Measurements from ENCODE around the gene FOXN4.

FOXN4 gene

DNA sequence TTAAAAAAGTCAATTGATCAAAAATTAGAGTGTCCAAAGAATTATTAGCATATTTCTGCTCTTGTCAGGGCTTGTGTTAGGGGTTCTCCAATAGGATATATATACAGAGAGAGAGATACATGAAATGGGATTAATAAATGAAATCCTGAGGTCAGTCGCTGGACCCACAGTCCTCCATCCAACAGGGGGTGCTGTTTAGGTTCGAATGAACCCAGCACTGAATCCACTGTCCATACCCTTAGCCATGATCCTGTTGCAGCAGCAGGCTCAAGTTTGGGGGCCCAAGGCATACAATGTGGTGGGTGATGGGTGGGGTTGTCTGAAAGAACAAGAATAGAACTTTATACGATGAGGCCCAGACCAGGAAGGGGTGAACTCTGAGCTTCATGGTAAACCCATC, 37.8 kb upstream of the FOXN4 start:
- Histone ChIP-seq H3K79me2 (ENCODE audit: insufficient read depth, low read length) (no peaks in the 10 kb centered on the region), H3K9ac (ENCODE audit: low read length) (no peak overlapping the region), H3K4me2 (ENCODE audit: low read length) (no peak overlapping the region), H3K9me2 (ENCODE audit: low read depth, low read length) (no peaks in the 10 kb centered on the region), H3K36me3 (ENCODE audit: insufficient read depth, low read length) (no peaks in the 10 kb centered on the region), H3K27me3 (ENCODE audit: insufficient read depth, low read length) (no peaks in the 10 kb centered on the region), H3K27ac (ENCODE audit: low read depth, low read length, poor library complexity, severe bottlenecking) (no peak overlapping the region), H3F3A (ENCODE audit: insufficient read depth, low read length) (no peaks in the 10 kb centered on the region), H3K9me3 (ENCODE audit: low read length) (no peaks in the 10 kb centered on the region), H2AFZ (ENCODE audit: low read length) (no peak overlapping the region), H4K20me1 (ENCODE audit: insufficient read depth, low read length) (no peaks in the 10 kb centered on the region), H3K4me3 (ENCODE audit: low read depth, low read length, poor library complexity, severe bottlenecking) (no peak overlapping the region), H3K4me1 (ENCODE audit: insufficient read depth, low read length, severe bottlenecking) (no peaks in the 10 kb centered on the region)
- TF ChIP-seq, protein P1, sequence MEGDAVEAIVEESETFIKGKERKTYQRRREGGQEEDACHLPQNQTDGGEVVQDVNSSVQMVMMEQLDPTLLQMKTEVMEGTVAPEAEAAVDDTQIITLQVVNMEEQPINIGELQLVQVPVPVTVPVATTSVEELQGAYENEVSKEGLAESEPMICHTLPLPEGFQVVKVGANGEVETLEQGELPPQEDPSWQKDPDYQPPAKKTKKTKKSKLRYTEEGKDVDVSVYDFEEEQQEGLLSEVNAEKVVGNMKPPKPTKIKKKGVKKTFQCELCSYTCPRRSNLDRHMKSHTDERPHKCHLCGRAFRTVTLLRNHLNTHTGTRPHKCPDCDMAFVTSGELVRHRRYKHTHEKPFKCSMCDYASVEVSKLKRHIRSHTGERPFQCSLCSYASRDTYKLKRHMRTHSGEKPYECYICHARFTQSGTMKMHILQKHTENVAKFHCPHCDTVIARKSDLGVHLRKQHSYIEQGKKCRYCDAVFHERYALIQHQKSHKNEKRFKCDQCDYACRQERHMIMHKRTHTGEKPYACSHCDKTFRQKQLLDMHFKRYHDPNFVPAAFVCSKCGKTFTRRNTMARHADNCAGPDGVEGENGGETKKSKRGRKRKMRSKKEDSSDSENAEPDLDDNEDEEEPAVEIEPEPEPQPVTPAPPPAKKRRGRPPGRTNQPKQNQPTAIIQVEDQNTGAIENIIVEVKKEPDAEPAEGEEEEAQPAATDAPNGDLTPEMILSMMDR (IDR thresholded peaks at IDR 0.05; ENCODE audit: low read length): no peak
- no peak for TF ChIP-seq EZH2 (IDR thresholded peaks at IDR 0.05; ENCODE audit: borderline replicate concordance, low read length)

GRCh38 chr12:109345428-109345827, 36.3 kb upstream of the FOXN4 start:
- H3F3A ChIP-seq (ENCODE audit: insufficient read depth, low read length): no peaks in the 10 kb centered on the region

GRCh38 chr12:109343677-109344076, 34.6 kb upstream of the FOXN4 start:
- Histone ChIP-seq H3F3A (ENCODE audit: insufficient read depth, low read length) (no peaks in the 10 kb centered on the region), H3K4me1 (ENCODE audit: insufficient read depth, low read length, severe bottlenecking) (no peaks in the 10 kb centered on the region)

More at GRCh38 chr12:109345428-109345827, 36.3 kb upstream of the FOXN4 start:
- H3K9ac ChIP-seq (ENCODE audit: low read length): no peak overlapping the region
- H3K27me3 ChIP-seq (ENCODE audit: insufficient read depth, low read length): no peaks in the 10 kb centered on the region
- no peaks in the 10 kb centered on the region for H3K79me2 ChIP-seq (ENCODE audit: insufficient read depth, low read length)
- H3K4me1 ChIP-seq (ENCODE audit: insufficient read depth, low read length, severe bottlenecking): no peaks in the 10 kb centered on the region
- no peaks in the 10 kb centered on the region for H3K9me2 ChIP-seq (ENCODE audit: low read depth, low read length)
- no peak overlapping the region for H3K27ac ChIP-seq (ENCODE audit: low read depth, low read length, poor library complexity, severe bottlenecking)
- H2AFZ ChIP-seq (ENCODE audit: low read length): no peak overlapping the region
- no peaks in the 10 kb centered on the region for H3K9me3 ChIP-seq (ENCODE audit: low read length)
- H3K4me3 ChIP-seq (ENCODE audit: low read depth, low read length, poor library complexity, severe bottlenecking): no peak overlapping the region
- no peaks in the 10 kb centered on the region for H3K36me3 ChIP-seq (ENCODE audit: insufficient read depth, low read length)
- H3K4me2 ChIP-seq (ENCODE audit: low read length): no peak overlapping the region
- no peaks in the 10 kb centered on the region for H4K20me1 ChIP-seq (ENCODE audit: insufficient read depth, low read length)
- TF ChIP-seq, protein P1 (IDR thresholded peaks at IDR 0.05; ENCODE audit: low read length): no peak
- TF ChIP-seq EZH2 (IDR thresholded peaks at IDR 0.05; ENCODE audit: borderline replicate concordance, low read length): no peak

More at GRCh38 chr12:109343677-109344076, 34.6 kb upstream of the FOXN4 start:
- H3K4me2 ChIP-seq (ENCODE audit: low read length): no peak overlapping the region
- H3K27ac ChIP-seq (ENCODE audit: low read depth, low read length, poor library complexity, severe bottlenecking): no peak overlapping the region
- H3K79me2 ChIP-seq (ENCODE audit: insufficient read depth, low read length): no peaks in the 10 kb centered on the region
- H3K27me3 ChIP-seq (ENCODE audit: insufficient read depth, low read length): no peaks in the 10 kb centered on the region
- H3K4me3 ChIP-seq (ENCODE audit: low read depth, low read length, poor library complexity, severe bottlenecking): no peak overlapping the region
- no peaks in the 10 kb centered on the region for H4K20me1 ChIP-seq (ENCODE audit: insufficient read depth, low read length)
- H3K9ac ChIP-seq (ENCODE audit: low read length): no peak overlapping the region
- H3K9me2 ChIP-seq (ENCODE audit: low read depth, low read length): no peaks in the 10 kb centered on the region
- no peaks in the 10 kb centered on the region for H3K36me3 ChIP-seq (ENCODE audit: insufficient read depth, low read length)
- TF ChIP-seq, protein P1 (IDR thresholded peaks at IDR 0.05; ENCODE audit: low read length): no peak
- TF ChIP-seq EZH2 (IDR thresholded peaks at IDR 0.05; ENCODE audit: borderline replicate concordance, low read length): no peak
- H2AFZ ChIP-seq (ENCODE audit: low read length): no peak overlapping the region
- no peaks in the 10 kb centered on the region for H3K9me3 ChIP-seq (ENCODE audit: low read length)

Data from OCI-LY1 (cell line).